ENCODE results near the gene PRXL2C. TPM values are rescaled to one million over a fixed set of nuclear protein-coding genes. Genes with fewer than 3 reads are reported as not detected.
"Not testable (repeated sequence)": the region's sequence is repeated elsewhere in the genome, so short reads cannot be mapped to it uniquely, and the experiment has no call there.

The PRXL2C gene
- total RNA-seq, 4 donors from 2014 or later = 17.7 to 39.7 (median 26.6) TPM

GRCh38 chr9:96646081-96646991, 8.8 kb downstream of the PRXL2C start:
- peak; percentile 92 for ATAC-seq
- H3K27me3 ChIP-seq = no peaks in the 10 kb centered on the region
- 60 to 65% methylated on average over 10 to 11 of the region's 13 CpGs for WGBS, 2 donors (ENCODE audit: low coverage in 1 of 2)
- H3K36me3 ChIP-seq = peaks cover 0 to 96% of the 10 kb centered on the region in 2 donors
- no peak overlapping the region for H3K4me3 ChIP-seq
- H3K27ac ChIP-seq = peak overlapping the region; percentile 44 to 70 (median 63)
- no peaks in the 10 kb centered on the region for H3K9me3 ChIP-seq
- peaks cover 0 to 13% (median 0%) of the 10 kb centered on the region in 3 donors for H3K4me1 ChIP-seq
- no peak for TF ChIP-seq POLR2A (IDR thresholded peaks at IDR 0.05)
- TF ChIP-seq POLR2AphosphoS5 (IDR thresholded peaks at IDR 0.05) = peak; percentile 56

GRCh38 chr9:96644137-96644536, 11.0 kb downstream of the PRXL2C start:
- 76 to 84% methylated on average over 2 of the region's 2 CpGs for WGBS, 2 donors (ENCODE audit: low coverage in 1 of 2)
- no peak overlapping the region for H3K4me3 ChIP-seq
- TF ChIP-seq CTCF (IDR thresholded peaks at IDR 0.05) = no peak
- TF ChIP-seq POLR2AphosphoS5 (IDR thresholded peaks at IDR 0.05) = no peak
- TF ChIP-seq POLR2A (IDR thresholded peaks at IDR 0.05) = no peak
- TF ChIP-seq EP300 (IDR thresholded peaks at IDR 0.05) = no peak
- no peak overlapping the region for H3K27ac ChIP-seq
- peaks cover 0 to 8% (median 0%) of the 10 kb centered on the region in 3 donors for H3K4me1 ChIP-seq
- no peaks in the 10 kb centered on the region for H3K9me3 ChIP-seq
- H3K27me3 ChIP-seq = no peaks in the 10 kb centered on the region
- ATAC-seq = no peak
- peaks cover 0 to 87% of the 10 kb centered on the region in 2 donors for H3K36me3 ChIP-seq

- no peaks in the 10 kb centered on the region for H3K9me3 ChIP-seq
- H3K27me3 ChIP-seq = no peaks in the 10 kb centered on the region
- ATAC-seq = no peak
- WGBS, 2 donors (ENCODE audit: low coverage in 1 of 2) = 72 to 100% methylated on average over 2 to 3 of the region's 3 CpGs
- no peak overlapping the region for H3K27ac ChIP-seq
- H3K4me1 ChIP-seq = peaks cover 0 to 4% (median 0%) of the 10 kb centered on the region in 3 donors
- no peak overlapping the region for H3K4me3 ChIP-seq
- peaks cover 0 to 65% of the 10 kb centered on the region in 2 donors for H3K36me3 ChIP-seq
- TF ChIP-seq POLR2A (IDR thresholded peaks at IDR 0.05) = no peak
- no peak for TF ChIP-seq CTCF (IDR thresholded peaks at IDR 0.05)
- TF ChIP-seq POLR2AphosphoS5 (IDR thresholded peaks at IDR 0.05) = no peak
- no peak for TF ChIP-seq EP300 (IDR thresholded peaks at IDR 0.05)
These were observed 13.6 kb downstream of the PRXL2C start for GRCh38 chr9:96641514-96641913.

- no peak for TF ChIP-seq EP300 (IDR thresholded peaks at IDR 0.05)
- no peak for TF ChIP-seq CTCF (IDR thresholded peaks at IDR 0.05)
- TF ChIP-seq POLR2AphosphoS5 (IDR thresholded peaks at IDR 0.05) = no peak
- no peak for TF ChIP-seq POLR2A (IDR thresholded peaks at IDR 0.05)
- ATAC-seq = no peak
- WGBS, 2 donors (ENCODE audit: low coverage in 1 of 2) = 86 to 90% methylated on average over 10 to 16 of the region's 19 CpGs
- no peak overlapping the region for H3K4me3 ChIP-seq
- no peak overlapping the region for H3K27ac ChIP-seq
- H3K36me3 ChIP-seq = peaks cover 0 to 38% of the 10 kb centered on the region in 2 donors
- H3K9me3 ChIP-seq = no peaks in the 10 kb centered on the region
- no peaks in the 10 kb centered on the region for H3K4me1 ChIP-seq
- H3K27me3 ChIP-seq = no peaks in the 10 kb centered on the region
These were observed 16.3 kb downstream of the PRXL2C start for GRCh38 chr9:96638606-96639364.

GRCh38 chr9:96636368-96636767, 18.7 kb downstream of the PRXL2C start:
- Histone ChIP-seq H3K27me3 (peaks cover 6% of the 10 kb centered on the region), H3K9me3 (no peaks in the 10 kb centered on the region), H3K4me1 (no peaks in the 10 kb centered on the region), H3K4me3 (no peak overlapping the region), H3K36me3 (peaks cover 0 to 14% of the 10 kb centered on the region in 2 donors), H3K27ac (no peak overlapping the region)
- ATAC-seq = no peak
- 38 to 100% methylated on average over 1 of the region's 1 CpG for WGBS, 2 donors (ENCODE audit: low coverage in 1 of 2)
- TF ChIP-seq CTCF (IDR thresholded peaks at IDR 0.05) = no peak
- no peak for TF ChIP-seq EP300 (IDR thresholded peaks at IDR 0.05)
- no peak for TF ChIP-seq POLR2A (IDR thresholded peaks at IDR 0.05)
- TF ChIP-seq POLR2AphosphoS5 (IDR thresholded peaks at IDR 0.05) = no peak

GRCh38 chr9:96633579-96633978, 21.5 kb downstream of the PRXL2C start:
- WGBS, 2 donors (ENCODE audit: low coverage in 1 of 2) = 90 to 93% methylated on average over 6 to 7 of the region's 8 CpGs
- H3K36me3 ChIP-seq, H3K9me3 ChIP-seq, H3K4me1 ChIP-seq, H3K27ac ChIP-seq, ATAC-seq, H3K4me3 ChIP-seq: not testable (repeated sequence)
- H3K27me3 ChIP-seq = peaks cover 14% of the 10 kb centered on the region

Measured in gastroesophageal sphincter (tissue), 4 donors.